ENCODE data around the gene DUS1L. TPM values are rescaled to one million over a fixed set of nuclear protein-coding genes. Genes with fewer than 3 reads are reported as not detected.

The DUS1L gene
- total RNA-seq, 1 donor from 2014 or later: 72.4 TPM

- TF ChIP-seq POLR2A (IDR thresholded peaks at IDR 0.05): no peak
- TF ChIP-seq POLR2AphosphoS5 (IDR thresholded peaks at IDR 0.05; ENCODE audit: insufficient read depth in 1 of 2, low read depth in 1 of 2): no peak
- no peaks in the 10 kb centered on the region for H3K9me3 ChIP-seq
These were observed 36.6 kb downstream of the DUS1L start for GRCh38 chr17:82028966-82029365.

GRCh38 chr17:82028246-82028645 is 37.4 kb downstream of the DUS1L start:
- no peaks in the 10 kb centered on the region for H3K9me3 ChIP-seq
- H3K4me3 ChIP-seq: no peak overlapping the region
- TF ChIP-seq POLR2AphosphoS5 (IDR thresholded peaks at IDR 0.05; ENCODE audit: insufficient read depth in 1 of 2, low read depth in 1 of 2) (no peak), CTCF (IDR thresholded peaks at IDR 0.05) (no peak), POLR2A (IDR thresholded peaks at IDR 0.05) (no peak)
- no peaks in the 10 kb centered on the region for H3K36me3 ChIP-seq
- no peaks in the 10 kb centered on the region for H3K27me3 ChIP-seq
- H3K4me1 ChIP-seq: peaks cover 30% of the 10 kb centered on the region
- no peak for DNase-seq (ENCODE audit: extremely low spot score in 2 of 2)
- intact Hi-C loops (cut with DNase I): no loop called here
- H3K27ac ChIP-seq: no peak overlapping the region

More at GRCh38 chr17:82028966-82029365, 36.6 kb downstream of the DUS1L start:
- H3K27me3 ChIP-seq: no peaks in the 10 kb centered on the region
- intact Hi-C loops (cut with DNase I): no loop called here
- H3K4me3 ChIP-seq: no peak overlapping the region
- H3K4me1 ChIP-seq: peaks cover 24% of the 10 kb centered on the region
- no peaks in the 10 kb centered on the region for H3K36me3 ChIP-seq
- no peak overlapping the region for H3K27ac ChIP-seq
- DNase-seq (ENCODE audit: extremely low spot score in 2 of 2): no peak

- peaks cover 41% of the 10 kb centered on the region for H3K4me1 ChIP-seq
- H3K27me3 ChIP-seq: no peaks in the 10 kb centered on the region
- no peak for DNase-seq (ENCODE audit: extremely low spot score in 2 of 2)
- H3K4me3 ChIP-seq: no peak overlapping the region
- no peak for TF ChIP-seq POLR2A (IDR thresholded peaks at IDR 0.05)
- TF ChIP-seq POLR2AphosphoS5 (IDR thresholded peaks at IDR 0.05; ENCODE audit: insufficient read depth in 1 of 2, low read depth in 1 of 2): no peak
- no peak for TF ChIP-seq CTCF (IDR thresholded peaks at IDR 0.05)
- H3K9me3 ChIP-seq: no peaks in the 10 kb centered on the region
- H3K36me3 ChIP-seq: no peaks in the 10 kb centered on the region
- intact Hi-C loops (cut with DNase I): no loop called here
- H3K27ac ChIP-seq: no peak overlapping the region
These were observed 40.0 kb downstream of the DUS1L start for GRCh38 chr17:82025401-82026107.

- Histone ChIP-seq H3K4me1 (peaks cover 43% of the 10 kb centered on the region), H3K9me3 (no peaks in the 10 kb centered on the region), H3K27me3 (no peaks in the 10 kb centered on the region), H3K4me3 (no peak overlapping the region), H3K36me3 (no peaks in the 10 kb centered on the region), H3K27ac (no peak overlapping the region)
- no peak for DNase-seq (ENCODE audit: extremely low spot score in 2 of 2)
- TF ChIP-seq POLR2AphosphoS5 (IDR thresholded peaks at IDR 0.05; ENCODE audit: insufficient read depth in 1 of 2, low read depth in 1 of 2) (no peak), POLR2A (IDR thresholded peaks at IDR 0.05) (no peak), CTCF (IDR thresholded peaks at IDR 0.05) (no peak)
- intact Hi-C loops (cut with DNase I): loop anchor here (5.0 kb wide), 1 partner anchor 48 kb away; the partner anchor contains the start of gene ASPSCR1
These were observed 40.7 kb downstream of the DUS1L start for GRCh38 chr17:82024859-82025258.

GRCh38 chr17:82023447-82024241 is 42.0 kb downstream of the DUS1L start:
- peaks cover 48% of the 10 kb centered on the region for H3K4me1 ChIP-seq
- H3K27me3 ChIP-seq: no peaks in the 10 kb centered on the region
- H3K36me3 ChIP-seq: no peaks in the 10 kb centered on the region
- H3K27ac ChIP-seq: no peak overlapping the region
- intact Hi-C loops (cut with DNase I): loop anchor here (2.0 to 5.0 kb wide), 2 partner anchors 46 to 67 kb away; partner anchors contain the start of gene ASPSCR1
- H3K4me3 ChIP-seq: peak overlapping the region; percentile 82 to 84
- no peak for DNase-seq (ENCODE audit: extremely low spot score in 2 of 2)
- no peak for TF ChIP-seq POLR2AphosphoS5 (IDR thresholded peaks at IDR 0.05; ENCODE audit: insufficient read depth in 1 of 2, low read depth in 1 of 2)
- no peak for TF ChIP-seq POLR2A (IDR thresholded peaks at IDR 0.05)
- no peak for TF ChIP-seq CTCF (IDR thresholded peaks at IDR 0.05)
- H3K9me3 ChIP-seq: no peaks in the 10 kb centered on the region
